Measurements from ENCODE around the gene MARCKS. TPM values are rescaled to one million over a fixed set of nuclear protein-coding genes. Genes with fewer than 3 reads are reported as not detected.

Gene MARCKS
- total and polyA plus RNA-seq, 7 donors: 3.1 to 56.3 (median 6.7) TPM

GRCh38 chr6:113888493-113888892, 31.3 kb downstream of the MARCKS start:
- Histone ChIP-seq H3K27ac (no peak overlapping the region), H3K36me3 (ENCODE audit: insufficient read depth in 1 of 2, low read depth in 1 of 2) (no peaks in the 10 kb centered on the region), H3K9me3 (no peaks in the 10 kb centered on the region), H3K4me3 (no peak overlapping the region), H3K27me3 (ENCODE audit: insufficient read depth in 3 of 3, low read length in 2 of 3) (no peaks in the 10 kb centered on the region), H3K4me1 (no peaks in the 10 kb centered on the region)
- intact Hi-C loops (cut with DNase I): no loop called here
- no peak for TF ChIP-seq CTCF (IDR thresholded peaks at IDR 0.05)
- no peak for ATAC-seq
- no peak for DNase-seq

GRCh38 chr6:113888956-113889630, 31.9 kb downstream of the MARCKS start:
- WGBS, 3 donors: 82 to 91% (median 83%) methylated on average over 3 of the region's 3 CpGs
- intact Hi-C loops (cut with DNase I): no loop called here
- no peak for ATAC-seq
- H3K4me3 ChIP-seq: no peak overlapping the region
- no peaks in the 10 kb centered on the region for H3K36me3 ChIP-seq (ENCODE audit: insufficient read depth in 1 of 2, low read depth in 1 of 2)
- no peaks in the 10 kb centered on the region for H3K4me1 ChIP-seq
- no peaks in the 10 kb centered on the region for H3K27me3 ChIP-seq (ENCODE audit: insufficient read depth in 3 of 3, low read length in 2 of 3)
- no peak for DNase-seq
- H3K27ac ChIP-seq: no peak overlapping the region
- no peak for TF ChIP-seq CTCF (IDR thresholded peaks at IDR 0.05)
- H3K9me3 ChIP-seq: no peaks in the 10 kb centered on the region

DNA sequence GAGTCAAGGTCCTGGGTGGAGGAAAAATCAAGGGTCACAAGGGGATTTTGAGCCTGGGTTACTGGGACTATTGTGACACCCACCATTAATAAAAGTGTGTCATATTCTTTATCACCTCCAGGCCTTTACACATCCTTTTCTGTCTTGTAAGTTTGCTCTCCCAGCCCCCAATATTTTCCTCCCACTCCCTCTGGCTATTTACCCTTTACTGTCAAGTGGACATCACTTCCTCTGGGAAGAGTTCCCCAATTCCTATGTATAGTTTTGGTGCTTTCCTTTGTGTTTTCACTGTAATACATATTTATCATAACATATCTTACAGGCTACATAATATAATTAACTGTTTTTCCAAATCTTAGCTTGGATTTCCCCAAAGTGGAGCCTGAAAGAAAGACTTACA, 36.3 kb downstream of the MARCKS start:
- no peak for TF ChIP-seq CTCF (IDR thresholded peaks at IDR 0.05)
- ATAC-seq: no peak
- Histone ChIP-seq H3K36me3 (ENCODE audit: insufficient read depth in 1 of 2, low read depth in 1 of 2) (no peaks in the 10 kb centered on the region), H3K4me3 (no peak overlapping the region), H3K4me1 (no peaks in the 10 kb centered on the region), H3K9me3 (no peaks in the 10 kb centered on the region), H3K27me3 (ENCODE audit: insufficient read depth in 3 of 3, low read length in 2 of 3) (no peaks in the 10 kb centered on the region), H3K27ac (no peak overlapping the region)
- no peak for DNase-seq
- intact Hi-C loops (cut with DNase I): no loop called here

DNA sequence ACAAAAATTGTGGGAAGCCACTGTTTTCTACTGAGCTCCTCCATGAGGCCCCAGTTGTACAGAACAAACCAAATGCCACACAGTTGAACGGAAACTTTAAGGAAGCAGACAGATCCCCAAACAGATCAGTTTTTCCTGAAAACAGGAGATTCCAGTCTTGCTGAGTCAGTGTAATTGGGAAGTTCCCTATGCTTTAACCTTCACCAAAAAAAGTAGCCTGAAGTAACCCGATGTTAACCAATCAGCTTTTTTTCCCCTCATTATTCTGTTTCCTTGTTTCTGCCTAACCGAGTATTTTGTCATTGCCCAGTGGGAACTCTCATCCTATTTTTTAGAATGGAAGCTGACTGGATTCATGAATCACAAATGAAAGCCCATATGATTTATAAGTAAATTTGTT, 36.7 kb downstream of the MARCKS start:
- 73 to 82% (median 82%) methylated on average over 3 of the region's 3 CpGs for WGBS, 3 donors

More for the DNA sequence above, 36.7 kb downstream of the MARCKS start:
- Histone ChIP-seq H3K4me3 (no peak overlapping the region), H3K27me3 (ENCODE audit: insufficient read depth in 3 of 3, low read length in 2 of 3) (no peaks in the 10 kb centered on the region), H3K36me3 (ENCODE audit: insufficient read depth in 1 of 2, low read depth in 1 of 2) (no peaks in the 10 kb centered on the region), H3K4me1 (no peaks in the 10 kb centered on the region), H3K27ac (no peak overlapping the region), H3K9me3 (no peaks in the 10 kb centered on the region)
- TF ChIP-seq CTCF (IDR thresholded peaks at IDR 0.05): no peak
- DNase-seq (no peak), ATAC-seq (no peak)
- intact Hi-C loops (cut with DNase I): no loop called here

Measured in psoas muscle (tissue), 8 donors.